ENCODE data around the gene CMTM4.
A peak's percentile ranks its signal among the peaks of the same experiment; 100 is the strongest.
"Not testable (repeated sequence)": the region's sequence is repeated elsewhere in the genome, so short reads cannot be mapped to it uniquely, and the experiment has no call there.

CMTM4 gene

GRCh38 chr16:66612422-66612821 is 84.1 kb downstream of the CMTM4 start:
- Histone ChIP-seq H3K36me3 (ENCODE audit: control insufficient read depth, insufficient read depth, low read length) (peaks cover 18% of the 10 kb centered on the region), H3K4me3 (ENCODE audit: low read length) (no peak overlapping the region), H3K27ac (ENCODE audit: low read depth, low read length) (no peak overlapping the region)

DNA sequence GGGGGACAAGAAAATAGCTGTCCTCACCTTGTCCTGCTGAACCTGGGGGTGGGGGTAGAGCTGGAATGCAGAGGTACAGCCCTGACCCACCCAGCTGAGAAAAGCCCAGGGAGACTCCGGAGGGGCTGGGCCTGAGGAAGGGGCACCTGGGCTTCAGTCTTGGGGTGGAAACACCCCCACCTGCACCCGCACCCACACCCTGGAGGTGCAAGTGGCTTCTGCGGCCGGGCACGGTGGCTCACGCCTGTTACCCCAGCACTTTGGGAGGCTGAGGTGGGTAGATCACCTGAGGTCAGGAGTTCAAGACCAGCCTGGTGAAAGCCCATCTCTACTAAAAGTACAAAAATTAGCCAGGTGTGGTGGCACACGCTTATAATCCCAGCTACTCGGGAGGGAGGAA is 84.6 kb downstream of the CMTM4 start:
- peaks cover 18% of the 10 kb centered on the region for H3K36me3 ChIP-seq (ENCODE audit: control insufficient read depth, insufficient read depth, low read length)
- not testable (repeated sequence) for H3K4me1 ChIP-seq (ENCODE audit: control insufficient read depth, insufficient read depth, low read length)

More at GRCh38 chr16:66612422-66612821, 84.1 kb downstream of the CMTM4 start:
- H3K27me3 ChIP-seq (ENCODE audit: control insufficient read depth, insufficient read depth, low read length), result no peaks in the 10 kb centered on the region
- no peak overlapping the region for H3K9ac ChIP-seq (ENCODE audit: low read length)
- peaks cover 5% of the 10 kb centered on the region for H3K4me1 ChIP-seq (ENCODE audit: control insufficient read depth, insufficient read depth, low read length)

GRCh38 chr16:66610111-66610820 is 86.3 kb downstream of the CMTM4 start:
- H3K4me1 ChIP-seq (ENCODE audit: control insufficient read depth, insufficient read depth, low read length), result peaks cover 5% of the 10 kb centered on the region
- no peak overlapping the region for H3K27ac ChIP-seq (ENCODE audit: low read depth, low read length)
- no peaks in the 10 kb centered on the region for H3K27me3 ChIP-seq (ENCODE audit: control insufficient read depth, insufficient read depth, low read length)
- no peak overlapping the region for H3K9ac ChIP-seq (ENCODE audit: low read length)
- no peak overlapping the region for H3K4me3 ChIP-seq (ENCODE audit: low read length)
- H3K36me3 ChIP-seq (ENCODE audit: control insufficient read depth, insufficient read depth, low read length), result peaks cover 18% of the 10 kb centered on the region

More for the DNA sequence above, 84.6 kb downstream of the CMTM4 start:
- not testable (repeated sequence) for H3K27ac ChIP-seq (ENCODE audit: low read depth, low read length); H3K4me3 ChIP-seq (ENCODE audit: low read length); H3K9ac ChIP-seq (ENCODE audit: low read length); H3K27me3 ChIP-seq (ENCODE audit: control insufficient read depth, insufficient read depth, low read length)

DNA sequence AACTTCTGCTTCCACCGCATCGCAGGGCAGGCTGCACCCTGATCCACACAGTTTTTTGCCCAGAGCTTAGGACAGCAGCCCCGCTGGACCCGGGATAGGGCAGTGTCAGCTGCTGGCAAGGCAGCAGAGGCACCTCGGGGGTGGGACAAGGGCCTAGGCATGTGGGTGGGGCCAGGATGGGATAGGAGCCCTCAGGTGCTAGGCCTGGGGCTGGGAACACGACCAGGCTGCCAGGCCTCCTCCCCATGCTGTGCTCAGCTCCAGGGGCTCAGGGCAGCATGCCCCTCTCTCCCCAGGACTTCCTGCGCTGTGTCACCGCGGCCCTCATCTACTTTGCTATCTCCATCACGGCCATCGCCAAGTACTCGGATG is 87.4 kb downstream of the CMTM4 start:
- Histone ChIP-seq H3K9ac (ENCODE audit: low read length) (no peak overlapping the region), H3K36me3 (ENCODE audit: control insufficient read depth, insufficient read depth, low read length) (peaks cover 18% of the 10 kb centered on the region), H3K4me3 (ENCODE audit: low read length) (no peak overlapping the region), H3K27ac (ENCODE audit: low read depth, low read length) (no peak overlapping the region), H3K4me1 (ENCODE audit: control insufficient read depth, insufficient read depth, low read length) (peaks cover 5% of the 10 kb centered on the region), H3K27me3 (ENCODE audit: control insufficient read depth, insufficient read depth, low read length) (no peaks in the 10 kb centered on the region)

DNA sequence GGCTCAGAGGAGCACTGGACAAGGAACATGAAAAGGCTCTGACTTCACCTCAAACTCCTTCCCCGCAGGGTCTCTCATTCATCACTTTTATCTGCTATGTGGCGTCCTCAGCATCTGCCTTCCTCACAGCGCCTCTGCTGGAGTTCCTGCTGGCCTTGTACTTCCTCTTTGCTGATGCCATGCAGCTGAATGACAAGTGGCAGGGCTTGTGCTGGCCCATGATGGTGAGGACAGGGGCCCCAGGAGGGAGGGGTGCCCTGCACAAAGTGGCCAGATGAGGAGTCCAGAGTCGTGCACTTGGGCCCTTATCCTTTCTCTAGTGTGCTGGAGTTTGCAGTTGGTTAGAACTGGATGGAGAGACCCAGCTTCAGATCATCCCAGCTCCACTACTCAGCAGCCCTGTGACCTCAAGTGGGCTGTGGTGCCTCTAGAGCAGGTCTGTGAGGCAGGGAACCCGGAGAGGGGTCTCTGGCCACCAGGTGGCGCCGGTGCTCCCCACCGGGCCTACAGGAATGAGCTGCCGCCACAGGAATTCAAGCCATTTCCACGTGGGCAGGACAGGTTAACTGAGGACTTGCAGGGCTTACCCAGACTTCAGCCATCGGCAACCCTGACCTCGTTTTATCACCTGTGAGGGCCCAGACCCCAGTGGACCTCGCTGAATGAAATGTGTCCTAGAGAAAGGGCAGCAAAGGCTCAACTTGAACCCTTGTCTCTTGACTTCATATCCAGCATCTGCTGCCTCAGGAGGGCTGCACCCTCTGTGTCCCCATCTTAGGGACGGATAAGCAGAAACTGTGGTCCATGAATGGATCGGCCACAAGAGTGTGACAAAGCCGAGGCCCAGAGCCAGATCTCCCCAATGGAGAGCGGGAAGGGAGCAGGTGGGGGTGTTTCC is 88.1 kb downstream of the CMTM4 start:
- Histone ChIP-seq H3K36me3 (ENCODE audit: control insufficient read depth, insufficient read depth, low read length) (peaks cover 18% of the 10 kb centered on the region), H3K4me3 (ENCODE audit: low read length) (no peak overlapping the region), H3K27me3 (ENCODE audit: control insufficient read depth, insufficient read depth, low read length) (peaks cover 4% of the 10 kb centered on the region), H3K9ac (ENCODE audit: low read length) (no peak overlapping the region), H3K4me1 (ENCODE audit: control insufficient read depth, insufficient read depth, low read length) (peaks cover 7% of the 10 kb centered on the region), H3K27ac (ENCODE audit: low read depth, low read length) (no peak overlapping the region)

- Histone ChIP-seq H3K27me3 (ENCODE audit: control insufficient read depth, insufficient read depth, low read length) (peaks cover 4% of the 10 kb centered on the region), H3K36me3 (ENCODE audit: control insufficient read depth, insufficient read depth, low read length) (peaks cover 12% of the 10 kb centered on the region), H3K9ac (ENCODE audit: low read length) (no peak overlapping the region), H3K4me1 (ENCODE audit: control insufficient read depth, insufficient read depth, low read length) (peaks cover 7% of the 10 kb centered on the region), H3K27ac (ENCODE audit: low read depth, low read length) (no peak overlapping the region), H3K4me3 (ENCODE audit: low read length) (peak overlapping the region; percentile 56)
Measured at GRCh38 chr16:66605979-66606751, 90.4 kb downstream of the CMTM4 start.

DNA sequence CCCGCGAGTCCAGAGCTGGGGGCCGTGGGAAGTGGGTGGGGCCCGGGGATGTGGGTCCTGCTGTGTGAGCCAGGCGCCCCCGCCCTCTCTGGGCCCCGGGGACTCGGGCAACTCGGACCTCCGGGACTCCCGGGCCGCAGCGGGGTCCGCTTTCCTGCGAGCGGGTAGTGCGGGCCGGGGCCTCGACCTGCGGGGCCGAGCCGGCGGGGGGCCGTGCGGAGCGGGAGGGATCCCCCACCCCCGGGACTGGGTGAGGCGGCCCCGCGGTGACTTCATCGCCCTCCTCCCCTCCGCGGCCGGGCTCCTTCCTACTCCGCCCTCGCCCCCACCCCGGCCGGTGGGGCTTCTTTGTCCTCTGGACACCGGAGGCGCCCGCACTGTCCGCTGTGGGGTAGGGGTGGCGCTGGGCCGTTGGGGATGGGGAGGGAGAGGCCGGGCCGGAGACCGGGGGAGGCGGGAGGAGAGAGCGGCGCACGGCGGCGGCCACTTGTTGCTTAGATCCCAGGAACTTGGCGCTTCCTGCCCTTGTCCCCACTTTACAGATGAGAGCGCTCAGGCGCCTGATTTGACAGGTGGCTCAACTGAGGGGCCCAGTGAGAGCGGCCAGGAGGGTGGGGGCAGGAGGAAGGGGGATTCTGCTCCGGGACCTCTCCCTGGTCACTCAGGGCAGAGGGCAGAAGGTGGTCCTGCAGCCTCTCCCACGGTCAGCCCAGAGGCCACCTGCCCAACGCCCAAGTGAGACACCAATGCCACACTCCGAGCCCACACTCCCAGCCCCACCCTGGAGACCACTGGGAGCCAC is 91.2 kb downstream of the CMTM4 start:
- Histone ChIP-seq H3K36me3 (ENCODE audit: control insufficient read depth, insufficient read depth, low read length) (peaks cover 9% of the 10 kb centered on the region), H3K4me1 (ENCODE audit: control insufficient read depth, insufficient read depth, low read length) (peaks cover 7% of the 10 kb centered on the region), H3K4me3 (ENCODE audit: low read length) (peak overlapping the region; percentile 56), H3K27ac (ENCODE audit: low read depth, low read length) (peak overlapping the region; percentile 59), H3K9ac (ENCODE audit: low read length) (peak overlapping the region; percentile 6), H3K27me3 (ENCODE audit: control insufficient read depth, insufficient read depth, low read length) (peaks cover 4% of the 10 kb centered on the region)

GRCh38 chr16:66604376-66605176 is 92.0 kb downstream of the CMTM4 start, which contains the start of gene CMTM3:
Gene CMTM3, plus strand, starts transcription at chr16:66604704. Its CDS starts 102 bp downstream, at chr16:66604806.
- peaks cover under 1% of the 10 kb centered on the region for H3K36me3 ChIP-seq (ENCODE audit: control insufficient read depth, insufficient read depth, low read length)
- peaks cover 4% of the 10 kb centered on the region for H3K27me3 ChIP-seq (ENCODE audit: control insufficient read depth, insufficient read depth, low read length)
- H3K27ac ChIP-seq (ENCODE audit: low read depth, low read length), result peak within 1 kb of the TSS; percentile 59
- peak within 1 kb of the TSS; percentile 6 for H3K9ac ChIP-seq (ENCODE audit: low read length)
- H3K4me1 ChIP-seq (ENCODE audit: control insufficient read depth, insufficient read depth, low read length), result peaks cover 7% of the 10 kb centered on the region
- H3K4me3 ChIP-seq (ENCODE audit: low read length), result peak within 1 kb of the TSS; percentile 76

- Histone ChIP-seq H3K4me3 (ENCODE audit: low read length) (peak overlapping the region; percentile 76), H3K9ac (ENCODE audit: low read length) (peak overlapping the region; percentile 5), H3K4me1 (ENCODE audit: control insufficient read depth, insufficient read depth, low read length) (peaks cover 4% of the 10 kb centered on the region), H3K36me3 (ENCODE audit: control insufficient read depth, insufficient read depth, low read length) (no peaks in the 10 kb centered on the region), H3K27me3 (ENCODE audit: control insufficient read depth, insufficient read depth, low read length) (peaks cover 4% of the 10 kb centered on the region), H3K27ac (ENCODE audit: low read depth, low read length) (no peak overlapping the region)
Measured at GRCh38 chr16:66603537-66604375, 92.8 kb downstream of the CMTM4 start.

GRCh38 chr16:66601471-66601870 is 95.1 kb downstream of the CMTM4 start:
- H3K27me3 ChIP-seq (ENCODE audit: control insufficient read depth, insufficient read depth, low read length), result peaks cover 4% of the 10 kb centered on the region
- no peak overlapping the region for H3K9ac ChIP-seq (ENCODE audit: low read length)
- H3K4me3 ChIP-seq (ENCODE audit: low read length), result no peak overlapping the region
- no peak overlapping the region for H3K27ac ChIP-seq (ENCODE audit: low read depth, low read length)
- H3K4me1 ChIP-seq (ENCODE audit: control insufficient read depth, insufficient read depth, low read length), result peaks cover 2% of the 10 kb centered on the region
- no peaks in the 10 kb centered on the region for H3K36me3 ChIP-seq (ENCODE audit: control insufficient read depth, insufficient read depth, low read length)
